ENCODE results near the gene ZBTB20. TPM values are rescaled to one million over a fixed set of nuclear protein-coding genes. Genes with fewer than 3 reads are reported as not detected.

ZBTB20 gene
- total RNA-seq, 1 donor from 2014 or later, result 66.4 TPM

GRCh38 chr3:115095236-115095635 is 51.9 kb downstream of the ZBTB20 start:
- no peak for DNase-seq
- TF ChIP-seq CTCF (IDR thresholded peaks at IDR 0.05), result no peak
- no peak for ATAC-seq
- Histone ChIP-seq H3K27me3 (ENCODE audit: low read depth) (no peaks in the 10 kb centered on the region), H3K9me3 (no peaks in the 10 kb centered on the region), H3K27ac (no peak overlapping the region), H3K4me1 (peaks cover 42% of the 10 kb centered on the region), H3K36me3 (no peaks in the 10 kb centered on the region), H3K4me3 (no peak overlapping the region)
- intact Hi-C loops (cut with DNase I), result no loop called here

GRCh38 chr3:115092220-115092791 is 54.8 kb downstream of the ZBTB20 start:
- peak; percentile 69 for TF ChIP-seq CTCF (IDR thresholded peaks at IDR 0.05)
- Histone ChIP-seq H3K27ac (no peak overlapping the region), H3K4me3 (no peak overlapping the region), H3K36me3 (no peaks in the 10 kb centered on the region), H3K27me3 (ENCODE audit: low read depth) (no peaks in the 10 kb centered on the region), H3K4me1 (peaks cover 26% of the 10 kb centered on the region), H3K9me3 (no peaks in the 10 kb centered on the region)
- intact Hi-C loops (cut with DNase I), result no loop called here
- ATAC-seq (peak; percentile 90 to 92), DNase-seq (peak; percentile 52)

GRCh38 chr3:115090712-115091111 is 56.4 kb downstream of the ZBTB20 start:
- no peaks in the 10 kb centered on the region for H3K36me3 ChIP-seq
- H3K27me3 ChIP-seq (ENCODE audit: low read depth), result no peaks in the 10 kb centered on the region
- intact Hi-C loops (cut with DNase I), result no loop called here
- ATAC-seq (no peak), DNase-seq (no peak)
- no peak overlapping the region for H3K4me3 ChIP-seq
- TF ChIP-seq CTCF (IDR thresholded peaks at IDR 0.05), result no peak
- H3K4me1 ChIP-seq, result peaks cover 15% of the 10 kb centered on the region
- H3K27ac ChIP-seq, result no peak overlapping the region
- H3K9me3 ChIP-seq, result no peaks in the 10 kb centered on the region

- DNase-seq, result no peak
- no peak for ATAC-seq
- intact Hi-C loops (cut with DNase I), result no loop called here
- Histone ChIP-seq H3K27me3 (ENCODE audit: low read depth) (no peaks in the 10 kb centered on the region), H3K4me1 (peaks cover 11% of the 10 kb centered on the region), H3K4me3 (no peak overlapping the region), H3K27ac (no peak overlapping the region), H3K9me3 (no peaks in the 10 kb centered on the region), H3K36me3 (no peaks in the 10 kb centered on the region)
- TF ChIP-seq CTCF (IDR thresholded peaks at IDR 0.05), result no peak
These were observed 57.6 kb downstream of the ZBTB20 start for GRCh38 chr3:115089481-115089880.

- no peak for ATAC-seq
- no peak for DNase-seq
These were observed 59.6 kb downstream of the ZBTB20 start for GRCh38 chr3:115087512-115087911.

More at GRCh38 chr3:115087512-115087911, 59.6 kb downstream of the ZBTB20 start:
- Histone ChIP-seq H3K27ac (no peak overlapping the region), H3K4me3 (no peak overlapping the region), H3K27me3 (ENCODE audit: low read depth) (no peaks in the 10 kb centered on the region), H3K9me3 (no peaks in the 10 kb centered on the region), H3K36me3 (no peaks in the 10 kb centered on the region), H3K4me1 (peaks cover 9% of the 10 kb centered on the region)
- TF ChIP-seq CTCF (IDR thresholded peaks at IDR 0.05), result no peak
- intact Hi-C loops (cut with DNase I), result no loop called here
